T follicular helper cell (primary cell): ENCODE data around the gene XYLB.

ENCODE experiments used
- DNase-seq: peaks from one replicate; pipeline ENCODE4 v3.0.0-alpha.2; 2020; ENCODE audit warnings: low read depth

Gene XYLB

GRCh38 chr3:38454884-38455638 lies 108.5 kb downstream of the XYLB start:
- no peak for DNase-seq

GRCh38 chr3:38455639-38456430 lies 109.2 kb downstream of the XYLB start:
- no peak for DNase-seq

- DNase-seq: no peak
Measured at GRCh38 chr3:38457111-38458003, 110.8 kb downstream of the XYLB start.

- DNase-seq: no peak
Measured at GRCh38 chr3:38458796-38459498, 112.4 kb downstream of the XYLB start.

- DNase-seq: no peak
Measured at GRCh38 chr3:38459499-38460048, 113.0 kb downstream of the XYLB start.

GRCh38 chr3:38460377-38461270 lies 114.0 kb downstream of the XYLB start:
- no peak for DNase-seq
